ENCODE measurements around the gene EIF2D. TPM values are rescaled to one million over a fixed set of nuclear protein-coding genes. Genes with fewer than 3 reads are reported as not detected.

The EIF2D gene
- total and polyA plus RNA-seq, 2 experiments from 2014 or later = 31.4 to 53.4 TPM

GRCh38 chr1:206658264-206658980 lies 46.2 kb upstream of the EIF2D start:
- in situ Hi-C loops (cut with MboI) = no loop called here
- peak; percentile 43 for DNase-seq
- no peaks in the 10 kb centered on the region; the same call in 1 of the 2 replicates for H3K27me3 ChIP-seq (replicated peaks; ENCODE audit: insufficient read depth)
- no peaks in the 10 kb centered on the region for H4K20me1 ChIP-seq (ENCODE audit: insufficient read depth)
- no peaks in the 10 kb centered on the region for H3K9me2 ChIP-seq (ENCODE audit: insufficient read depth)
- WGBS, 2 experiments (ENCODE audit: low coverage in 1 of 2, low lambda C conversion rate in 2 of 2, missing lambda C conversion rate in 2 of 2) = 47 to 49% methylated on average over 22 of the region's 22 CpGs
- no peaks in the 10 kb centered on the region for H3K9me3 ChIP-seq (ENCODE audit: low read depth)
- H3K79me2 ChIP-seq (ENCODE audit: insufficient read depth) = no peaks in the 10 kb centered on the region
- no peak overlapping the region for H3K4me2 ChIP-seq (ENCODE audit: unreplicated experiment)
- no peaks in the 10 kb centered on the region for H3K36me3 ChIP-seq (ENCODE audit: low read depth)
- H3K4me3 ChIP-seq = no peak overlapping the region
- no peak for TF ChIP-seq EZH2phosphoT487 (IDR thresholded peaks at IDR 0.05; ENCODE audit: insufficient read depth, low read depth)
- no peak for TF ChIP-seq EZH2 (IDR thresholded peaks at IDR 0.05; ENCODE audit: insufficient read depth, poor library complexity, severe bottlenecking)
- H2AFZ ChIP-seq = no peak overlapping the region
- peaks cover 18% of the 10 kb centered on the region for H3F3A ChIP-seq (ENCODE audit: insufficient read depth)
- no peak overlapping the region for H3K27ac ChIP-seq
- no peaks in the 10 kb centered on the region for H3K4me1 ChIP-seq (ENCODE audit: insufficient read depth)
- H3K9ac ChIP-seq = no peak overlapping the region

GRCh38 chr1:206657751-206658150 lies 45.5 kb upstream of the EIF2D start:
- no peak overlapping the region for H3K9ac ChIP-seq
- H3K27ac ChIP-seq = no peak overlapping the region
- H3K27me3 ChIP-seq (replicated peaks; ENCODE audit: insufficient read depth) = no peaks in the 10 kb centered on the region; the same call in 1 of the 2 replicates
- H3K9me3 ChIP-seq (ENCODE audit: low read depth) = no peaks in the 10 kb centered on the region
- WGBS, 2 experiments (ENCODE audit: low coverage in 1 of 2, low lambda C conversion rate in 2 of 2, missing lambda C conversion rate in 2 of 2) = 31 to 32% methylated on average over 6 of the region's 6 CpGs
- H3K9me2 ChIP-seq (ENCODE audit: insufficient read depth) = no peaks in the 10 kb centered on the region
- TF ChIP-seq EZH2 (IDR thresholded peaks at IDR 0.05; ENCODE audit: insufficient read depth, poor library complexity, severe bottlenecking) (no peak), EZH2phosphoT487 (IDR thresholded peaks at IDR 0.05; ENCODE audit: insufficient read depth, low read depth) (no peak)
- in situ Hi-C loops (cut with MboI) = no loop called here
- peaks cover 15% of the 10 kb centered on the region for H3F3A ChIP-seq (ENCODE audit: insufficient read depth)
- H3K4me2 ChIP-seq (ENCODE audit: unreplicated experiment) = no peak overlapping the region
- H4K20me1 ChIP-seq (ENCODE audit: insufficient read depth) = no peaks in the 10 kb centered on the region
- peak; percentile 28 for DNase-seq
- no peaks in the 10 kb centered on the region for H3K4me1 ChIP-seq (ENCODE audit: insufficient read depth)
- no peak overlapping the region for H3K4me3 ChIP-seq
- no peaks in the 10 kb centered on the region for H3K79me2 ChIP-seq (ENCODE audit: insufficient read depth)
- H2AFZ ChIP-seq = no peak overlapping the region
- H3K36me3 ChIP-seq (ENCODE audit: low read depth) = no peaks in the 10 kb centered on the region

DNA sequence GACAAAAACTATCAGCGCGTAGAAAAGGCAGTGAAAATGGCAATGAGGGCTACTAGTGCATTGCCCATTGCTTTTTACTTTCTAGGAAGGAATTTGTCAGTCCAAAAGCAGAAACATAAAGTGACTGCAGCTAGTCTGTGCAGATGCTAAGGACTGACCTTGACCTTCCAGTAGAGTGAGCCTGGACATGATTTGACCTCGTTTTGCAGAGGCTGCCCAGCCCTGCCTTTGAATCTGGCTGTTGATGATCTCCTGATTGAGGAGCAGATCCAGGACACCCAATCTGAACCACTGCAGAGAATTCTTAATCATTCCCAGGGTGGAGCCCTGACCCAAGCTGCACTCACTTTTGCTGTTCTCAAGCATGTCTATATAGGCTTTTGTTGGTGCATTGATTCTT lies 44.7 kb upstream of the EIF2D start:
- WGBS, 2 experiments (ENCODE audit: low coverage in 1 of 2, low lambda C conversion rate in 2 of 2, missing lambda C conversion rate in 2 of 2) = 74 to 82% methylated on average over 3 of the region's 3 CpGs
- H3K36me3 ChIP-seq (ENCODE audit: low read depth) = no peaks in the 10 kb centered on the region
- no peaks in the 10 kb centered on the region for H3K4me1 ChIP-seq (ENCODE audit: insufficient read depth)
- H3K4me3 ChIP-seq = no peak overlapping the region
- no peaks in the 10 kb centered on the region for H4K20me1 ChIP-seq (ENCODE audit: insufficient read depth)
- no peak overlapping the region for H2AFZ ChIP-seq
- no peaks in the 10 kb centered on the region for H3K27me3 ChIP-seq (replicated peaks; ENCODE audit: insufficient read depth)
- peaks cover 11% of the 10 kb centered on the region for H3F3A ChIP-seq (ENCODE audit: insufficient read depth)
- in situ Hi-C loops (cut with MboI) = no loop called here
- H3K4me2 ChIP-seq (ENCODE audit: unreplicated experiment) = no peak overlapping the region
- no peak for DNase-seq
- H3K27ac ChIP-seq = no peak overlapping the region
- H3K9me3 ChIP-seq (ENCODE audit: low read depth) = no peaks in the 10 kb centered on the region
- 0 out of 2 replicates have a peak, but pooled peaks cover under 1% of the 10 kb centered on the region for H3K79me2 ChIP-seq (ENCODE audit: insufficient read depth)
- TF ChIP-seq EZH2 (IDR thresholded peaks at IDR 0.05; ENCODE audit: insufficient read depth, poor library complexity, severe bottlenecking) = no peak
- TF ChIP-seq EZH2phosphoT487 (IDR thresholded peaks at IDR 0.05; ENCODE audit: insufficient read depth, low read depth) = no peak
- H3K9me2 ChIP-seq (ENCODE audit: insufficient read depth) = no peaks in the 10 kb centered on the region
- no peak overlapping the region for H3K9ac ChIP-seq

- Histone ChIP-seq H4K20me1 (ENCODE audit: insufficient read depth) (no peaks in the 10 kb centered on the region), H3K27ac (no peak overlapping the region), H3K27me3 (replicated peaks; ENCODE audit: insufficient read depth) (no peaks in the 10 kb centered on the region), H3K4me1 (ENCODE audit: insufficient read depth) (no peaks in the 10 kb centered on the region), H3F3A (ENCODE audit: insufficient read depth) (peaks cover 11% of the 10 kb centered on the region), H3K36me3 (ENCODE audit: low read depth) (no peaks in the 10 kb centered on the region), H3K4me2 (ENCODE audit: unreplicated experiment) (no peak overlapping the region), H2AFZ (no peak overlapping the region), H3K9me3 (ENCODE audit: low read depth) (no peaks in the 10 kb centered on the region), H3K4me3 (no peak overlapping the region), H3K9ac (no peak overlapping the region), H3K79me2 (ENCODE audit: insufficient read depth) (peaks cover 10% of the 10 kb centered on the region; the same call in 1 of the 2 replicates), H3K9me2 (ENCODE audit: insufficient read depth) (no peaks in the 10 kb centered on the region)
- WGBS, 2 experiments (ENCODE audit: low coverage in 1 of 2, low lambda C conversion rate in 2 of 2, missing lambda C conversion rate in 2 of 2) = 90 to 95% methylated on average over 4 of the region's 4 CpGs
- in situ Hi-C loops (cut with MboI) = no loop called here
- TF ChIP-seq EZH2 (IDR thresholded peaks at IDR 0.05; ENCODE audit: insufficient read depth, poor library complexity, severe bottlenecking) (no peak), EZH2phosphoT487 (IDR thresholded peaks at IDR 0.05; ENCODE audit: insufficient read depth, low read depth) (no peak)
- no peak for DNase-seq
Observed at GRCh38 chr1:206655471-206655882, 43.2 kb upstream of the EIF2D start.

Measured in GM23248 (cell line).